ENCODE data around the gene SGTA.
"Not testable (repeated sequence)": the region's sequence is repeated elsewhere in the genome, so short reads cannot be mapped to it uniquely, and the experiment has no call there.

Gene SGTA

GRCh38 chr19:2716722-2717637, 66.1 kb downstream of the SGTA start:
- no peak for TF ChIP-seq CTCF (IDR thresholded peaks at IDR 0.05; ENCODE audit: low read depth, low read length, missing control alignments)
- H3K4me3 ChIP-seq (replicated peaks; ENCODE audit: low read depth, low read length), result no peak overlapping the region
- no peak for DNase-seq (ENCODE audit: extremely low read depth, low read depth)

GRCh38 chr19:2716275-2716650, 66.8 kb downstream of the SGTA start:
- no peak for DNase-seq (ENCODE audit: extremely low read depth, low read depth)
- no peak for TF ChIP-seq CTCF (IDR thresholded peaks at IDR 0.05; ENCODE audit: low read depth, low read length, missing control alignments)
- no peak overlapping the region for H3K4me3 ChIP-seq (replicated peaks; ENCODE audit: low read depth, low read length)

GRCh38 chr19:2715470-2716274, 67.4 kb downstream of the SGTA start:
- no peak for TF ChIP-seq CTCF (IDR thresholded peaks at IDR 0.05; ENCODE audit: low read depth, low read length, missing control alignments)
- no peak for DNase-seq (ENCODE audit: extremely low read depth, low read depth)
- no peak overlapping the region for H3K4me3 ChIP-seq (replicated peaks; ENCODE audit: low read depth, low read length)

- no peak overlapping the region for H3K4me3 ChIP-seq (replicated peaks; ENCODE audit: low read depth, low read length)
- no peak for DNase-seq (ENCODE audit: extremely low read depth, low read depth)
- no peak for TF ChIP-seq CTCF (IDR thresholded peaks at IDR 0.05; ENCODE audit: low read depth, low read length, missing control alignments)
Observed at GRCh38 chr19:2714531-2715269, 68.4 kb downstream of the SGTA start.

- not testable (repeated sequence) for H3K4me3 ChIP-seq (replicated peaks; ENCODE audit: low read depth, low read length); DNase-seq (ENCODE audit: extremely low read depth, low read depth)
Observed at GRCh38 chr19:2714102-2714501, 69.0 kb downstream of the SGTA start.

GRCh38 chr19:2713170-2713569, 69.9 kb downstream of the SGTA start:
- not testable (repeated sequence) for H3K4me3 ChIP-seq (replicated peaks; ENCODE audit: low read depth, low read length); DNase-seq (ENCODE audit: extremely low read depth, low read depth)

GRCh38 chr19:2711875-2712205, 71.2 kb downstream of the SGTA start:
- DNase-seq (ENCODE audit: extremely low read depth, low read depth), result no peak
- TF ChIP-seq CTCF (IDR thresholded peaks at IDR 0.05; ENCODE audit: low read depth, low read length, missing control alignments), result no peak
- no peak overlapping the region for H3K4me3 ChIP-seq (replicated peaks; ENCODE audit: low read depth, low read length)

Measured in HFF-Myc (cell line).